Measurements from ENCODE around the gene FAM50B.
A peak's percentile ranks its signal among the peaks of the same experiment; 100 is the strongest.

The FAM50B gene

DNA sequence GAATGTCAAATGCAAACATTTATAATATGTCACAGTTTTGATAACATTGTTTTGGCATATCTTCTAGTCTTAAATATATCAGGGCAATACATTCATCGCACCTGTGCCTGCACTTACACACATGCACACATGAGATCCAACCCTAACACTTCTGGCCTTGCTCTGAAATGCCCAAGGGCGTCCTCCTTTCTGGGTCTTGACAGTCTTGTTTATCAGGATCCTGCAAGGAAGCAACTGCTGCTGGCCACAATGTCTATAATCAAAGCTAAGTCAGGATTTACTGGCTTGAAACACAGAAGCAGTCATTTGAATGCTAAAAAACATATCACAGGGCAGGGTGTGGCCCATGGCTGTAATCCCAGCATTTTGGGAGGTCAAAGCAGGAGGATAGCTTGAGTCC, 32.9 kb upstream of the FAM50B start:
- DNase-seq: no peak
- in situ Hi-C loops (cut with HindIII; ENCODE audit: low pct_ligation_motif_present, low pct_unique_long_range_greater_than_20kb, low sequenced_read_pairs): no loop called here

GRCh38 chr6:3819161-3820110, 29.7 kb upstream of the FAM50B start:
- in situ Hi-C loops (cut with HindIII; ENCODE audit: low pct_ligation_motif_present, low pct_unique_long_range_greater_than_20kb, low sequenced_read_pairs): no loop called here
- no peak for DNase-seq

DNA sequence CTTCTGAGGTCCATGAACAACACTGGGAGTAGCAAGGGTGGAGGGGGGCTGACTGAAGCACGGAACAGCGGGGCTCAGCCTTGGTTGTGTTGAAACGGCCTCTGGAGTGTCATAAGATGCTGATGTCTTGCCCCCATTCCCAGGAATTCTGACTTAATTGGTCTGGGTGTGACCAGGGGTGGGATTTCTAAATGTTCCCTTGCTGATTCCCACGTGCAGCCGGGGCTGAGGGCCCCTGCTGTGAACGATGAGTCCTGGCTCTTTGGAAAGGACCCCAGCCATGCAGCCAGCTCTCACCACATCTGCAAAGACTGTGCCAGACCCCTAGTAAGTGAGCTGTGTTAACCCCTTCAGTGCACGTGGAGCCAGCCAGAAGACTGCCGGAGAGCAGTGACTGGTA, 28.6 kb upstream of the FAM50B start:
- in situ Hi-C loops (cut with HindIII; ENCODE audit: low pct_ligation_motif_present, low pct_unique_long_range_greater_than_20kb, low sequenced_read_pairs): no loop called here
- no peak for DNase-seq

GRCh38 chr6:3822747-3823445, 26.3 kb upstream of the FAM50B start:
- DNase-seq: peak; percentile 5
- in situ Hi-C loops (cut with HindIII; ENCODE audit: low pct_ligation_motif_present, low pct_unique_long_range_greater_than_20kb, low sequenced_read_pairs): no loop called here

DNA sequence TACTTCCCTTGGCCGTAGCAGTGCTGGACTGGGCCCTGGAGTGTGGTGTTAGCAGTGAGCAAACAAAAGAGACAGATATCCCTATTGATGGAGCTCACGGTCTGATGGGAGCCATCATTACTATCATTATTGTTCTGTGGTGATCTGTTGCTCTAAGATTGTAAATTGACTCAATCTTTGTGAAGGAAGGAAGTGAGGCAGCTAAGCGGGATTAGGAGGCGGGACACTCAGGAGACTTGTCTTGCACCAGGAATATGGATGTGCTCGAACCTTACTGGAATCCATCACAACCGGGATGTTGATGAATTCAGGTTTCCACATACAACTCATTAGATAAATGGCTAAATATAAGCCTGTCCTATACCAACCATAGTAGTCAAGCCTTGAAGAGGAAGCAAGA, 25.5 kb upstream of the FAM50B start:
- in situ Hi-C loops (cut with HindIII; ENCODE audit: low pct_ligation_motif_present, low pct_unique_long_range_greater_than_20kb, low sequenced_read_pairs): no loop called here
- no peak for DNase-seq

GRCh38 chr6:3825331-3825831, 23.8 kb upstream of the FAM50B start:
- DNase-seq: peak; percentile 64

GRCh38 chr6:3825851-3826581, 23.2 kb upstream of the FAM50B start:
- in situ Hi-C loops (cut with HindIII; ENCODE audit: low pct_ligation_motif_present, low pct_unique_long_range_greater_than_20kb, low sequenced_read_pairs): no loop called here
- peak; percentile 93 for DNase-seq

More at GRCh38 chr6:3825331-3825831, 23.8 kb upstream of the FAM50B start:
- in situ Hi-C loops (cut with HindIII; ENCODE audit: low pct_ligation_motif_present, low pct_unique_long_range_greater_than_20kb, low sequenced_read_pairs): no loop called here

DNA sequence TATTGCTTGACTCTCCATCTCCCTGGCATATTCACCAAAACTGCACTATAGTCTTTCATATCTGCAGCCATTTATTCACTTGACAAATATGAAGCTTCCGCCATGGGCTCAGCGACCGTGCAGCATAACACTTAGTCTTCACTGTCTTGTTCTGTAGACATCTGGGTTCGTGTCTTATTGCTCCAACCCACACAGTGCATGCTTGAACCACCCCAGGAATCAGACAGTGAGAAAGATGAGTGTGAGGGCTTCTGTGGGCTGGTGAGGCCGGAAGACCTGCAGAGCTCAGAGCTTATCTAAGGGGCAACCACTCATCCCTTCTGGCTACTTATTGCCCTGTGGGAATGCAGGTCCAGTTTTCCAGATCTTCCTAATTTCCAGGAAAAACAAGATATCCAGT, 19.9 kb upstream of the FAM50B start:
- in situ Hi-C loops (cut with HindIII; ENCODE audit: low pct_ligation_motif_present, low pct_unique_long_range_greater_than_20kb, low sequenced_read_pairs): no loop called here
- no peak for DNase-seq

- in situ Hi-C loops (cut with HindIII; ENCODE audit: low pct_ligation_motif_present, low pct_unique_long_range_greater_than_20kb, low sequenced_read_pairs): no loop called here
These were observed 18.4 kb upstream of the FAM50B start for GRCh38 chr6:3830806-3831205.

GRCh38 chr6:3831761-3832530, 17.2 kb upstream of the FAM50B start:
- in situ Hi-C loops (cut with HindIII; ENCODE audit: low pct_ligation_motif_present, low pct_unique_long_range_greater_than_20kb, low sequenced_read_pairs): no loop called here
- DNase-seq: no peak

More at GRCh38 chr6:3830806-3831205, 18.4 kb upstream of the FAM50B start:
- no peak for DNase-seq

DNA sequence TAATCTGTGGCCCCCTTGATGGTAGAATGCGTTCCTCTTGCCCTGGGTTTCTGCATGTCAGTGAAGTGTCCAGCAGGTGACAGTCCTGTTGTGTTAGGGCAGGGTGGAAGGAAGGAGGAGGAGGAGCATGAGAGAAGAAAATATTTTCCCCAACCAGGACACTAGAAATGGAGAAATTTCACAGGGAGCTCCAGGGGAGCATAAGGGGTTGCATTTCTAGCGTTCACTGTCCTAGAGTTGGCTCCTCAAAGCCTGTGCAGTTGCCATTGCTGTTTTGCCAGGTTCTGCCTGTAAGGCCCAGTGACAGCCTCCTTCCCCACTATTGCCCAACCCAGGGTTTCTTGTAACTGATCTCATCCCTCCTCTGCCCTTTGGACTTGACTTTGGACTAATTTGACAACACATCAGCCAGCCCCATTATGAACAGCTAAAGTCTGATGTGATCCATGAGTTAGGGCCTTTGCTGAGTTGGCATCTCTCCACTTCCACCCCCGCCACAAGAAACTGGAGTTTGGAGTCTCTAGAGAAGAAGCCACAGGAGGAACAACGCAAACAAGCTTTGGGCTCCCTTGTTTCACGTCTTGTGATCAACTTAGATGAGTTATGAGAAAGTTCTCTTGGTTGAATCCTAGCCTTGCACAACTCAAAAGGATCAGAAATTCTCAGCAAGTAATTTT, 14.0 kb upstream of the FAM50B start:
- in situ Hi-C loops (cut with HindIII; ENCODE audit: low pct_ligation_motif_present, low pct_unique_long_range_greater_than_20kb, low sequenced_read_pairs): no loop called here
- DNase-seq: no peak

- in situ Hi-C loops (cut with HindIII; ENCODE audit: low pct_ligation_motif_present, low pct_unique_long_range_greater_than_20kb, low sequenced_read_pairs): no loop called here
- DNase-seq: no peak
These were observed 13.4 kb upstream of the FAM50B start for GRCh38 chr6:3835785-3836184.

- DNase-seq: no peak
- in situ Hi-C loops (cut with HindIII; ENCODE audit: low pct_ligation_motif_present, low pct_unique_long_range_greater_than_20kb, low sequenced_read_pairs): no loop called here
These were observed 12.6 kb upstream of the FAM50B start for GRCh38 chr6:3836566-3836965.

DNA sequence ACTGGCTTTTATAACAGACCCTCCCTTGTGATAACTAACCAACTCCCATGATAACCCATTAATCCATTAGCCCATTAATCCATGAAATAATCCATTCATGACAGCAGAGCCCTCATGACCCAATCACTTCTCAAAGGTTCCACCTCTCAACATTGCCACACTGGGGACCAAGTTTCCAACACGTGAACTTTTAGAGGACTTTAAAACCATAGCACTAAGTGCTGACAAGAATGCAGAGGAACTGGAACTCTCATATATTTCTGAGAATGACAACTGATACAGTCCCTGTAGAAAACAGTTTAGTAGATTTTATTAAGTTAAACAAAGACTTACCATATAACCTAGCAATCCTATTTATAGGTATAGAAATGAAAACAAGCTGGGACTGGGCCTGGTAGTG, 11.4 kb upstream of the FAM50B start:
- in situ Hi-C loops (cut with HindIII; ENCODE audit: low pct_ligation_motif_present, low pct_unique_long_range_greater_than_20kb, low sequenced_read_pairs): no loop called here
- no peak for DNase-seq

- in situ Hi-C loops (cut with HindIII; ENCODE audit: low pct_ligation_motif_present, low pct_unique_long_range_greater_than_20kb, low sequenced_read_pairs): no loop called here
- DNase-seq: no peak
These were observed 9.9 kb upstream of the FAM50B start for GRCh38 chr6:3838992-3839867.

DNA sequence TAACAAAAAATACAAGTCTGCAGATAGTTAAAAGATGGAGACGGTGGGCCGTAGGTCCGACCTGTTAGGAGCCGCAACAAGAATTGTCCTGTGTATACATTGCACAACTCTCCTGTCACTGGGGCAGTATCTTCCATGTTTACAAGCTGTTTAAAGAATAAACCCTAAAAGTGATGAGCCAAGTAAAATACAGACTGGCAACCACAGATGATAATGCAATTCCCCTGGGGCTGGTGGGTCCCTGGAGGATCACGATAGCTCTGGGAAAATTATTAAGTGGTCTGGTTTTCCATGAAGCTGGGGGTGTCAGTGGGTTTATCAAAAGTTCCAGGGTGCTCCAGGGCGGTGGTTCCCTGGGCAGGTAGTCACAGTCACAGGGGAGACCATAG, 8.1 kb upstream of the FAM50B start:
- no peak for DNase-seq
- in situ Hi-C loops (cut with HindIII; ENCODE audit: low pct_ligation_motif_present, low pct_unique_long_range_greater_than_20kb, low sequenced_read_pairs): no loop called here
